B cell (primary cell): ENCODE measurements around the gene SCARB2. TPM values are rescaled to one million over a fixed set of nuclear protein-coding genes. Genes with fewer than 3 reads are reported as not detected.

Source experiments
- ATAC-seq: fragments of 200-7000 bp; cut with Tn5 transposase; one replicate; pipeline ENCODE4 v1.10.0; 2021; ENCODE audit warnings: low read depth, mild to moderate bottlenecking, moderate number of reproducible peaks, moderate library complexity
- CTCF ChIA-PET: fragments of 350-600 bp; sonication (Branson Sonifier 250); formaldehyde crosslinking; loops from one replicate; lab custom pipeline; 2021; ENCODE audit warnings: antibody characterized with exemption, inconsistent platforms; lab: Charles Lee
- POLR2A ChIA-PET: fragments of 350-600 bp; sonication (Branson Sonifier 250); formaldehyde crosslinking; loops from one replicate; lab custom pipeline; 2021; ENCODE audit warnings: antibody characterized with exemption; lab: Charles Lee
- DNase-seq: peaks from one replicate; pipeline ENCODE4 v3.0.0; 2013
- H2AFZ ChIP-seq: 2 replicates; pipeline ENCODE4 v1.6.1; 2012; ENCODE audit warnings: mild to moderate bottlenecking, low read depth, low read length; ENCODE audit not compliant: insufficient read depth, poor library complexity, severe bottlenecking
- H3K27ac ChIP-seq, 2 donors: 1 replicate in 1 of 2; 2 replicates in 1 of 2; pipeline ENCODE4 v1.5.1; 2012 to 2013; ENCODE audit warnings: low read length in 2 of 2, mild to moderate bottlenecking in 2 of 2, moderate library complexity in 1 of 2
- H3K27me3 ChIP-seq, 4 experiments: fragments of 200-600 bp in 1 of 4; sonication (generic) in 1 of 4; replicated peaks in 1 of 4; 1 replicate in 2 of 4; 2 replicates in 2 of 4; pipeline versions ENCODE4 v1.6.1 to v1.7.0; 2013 to 2016; ENCODE audit warnings: low read length in 3 of 4, mild to moderate bottlenecking in 2 of 4, mixed read lengths in 1 of 4, moderate library complexity in 1 of 4; ENCODE audit not compliant: insufficient read depth in 4 of 4, control insufficient read depth in 3 of 4; ENCODE audit errors: control extremely low read depth in 1 of 4
- H3K36me3 ChIP-seq, 2 experiments: replicated peaks in 1 of 2; 1 replicate in 1 of 2; 2 replicates in 1 of 2; pipeline versions ENCODE4 v1.6.1 to v1.7.1; 2013; ENCODE audit warnings: low read length in 1 of 2; ENCODE audit not compliant: insufficient read depth in 2 of 2, control insufficient read depth in 1 of 2; ENCODE audit errors: control extremely low read depth in 1 of 2, extremely low read depth in 1 of 2
- H3K4me1 ChIP-seq, 2 donors: fragments of 200-600 bp in 1 of 2; sonication (generic) in 1 of 2; 1 replicate in 1 of 2; 2 replicates in 1 of 2; pipeline versions ENCODE4 v1.5.1 to v1.6.1; 2013 to 2017; ENCODE audit warnings: low read length in 2 of 2; ENCODE audit not compliant: control insufficient read depth in 2 of 2, insufficient read depth in 2 of 2
- H3K4me2 ChIP-seq: replicated peaks from 2 replicates; pipeline ENCODE3; 2012; ENCODE audit warnings: mild to moderate bottlenecking, low read depth, low read length; ENCODE audit not compliant: poor library complexity, severe bottlenecking
- H3K4me3 ChIP-seq, 5 experiments: fragments of 200-600 bp in 1 of 5; sonication (generic) in 1 of 5; 1 replicate in 3 of 5; 2 replicates in 2 of 5; pipeline versions ENCODE4 v1.5.1 to v1.7.0; 2011 to 2016; ENCODE audit warnings: low read length in 4 of 5, mild to moderate bottlenecking in 4 of 5, low read depth in 2 of 5, control low read depth in 1 of 5, moderate library complexity in 1 of 5; ENCODE audit not compliant: insufficient read depth in 1 of 5; ENCODE audit errors: control extremely low read depth in 1 of 5, extremely low read depth in 1 of 5
- H3K79me2 ChIP-seq: fragments of 200-600 bp; sonication (generic); one replicate; pipeline ENCODE4 v1.6.0; 2016; ENCODE audit warnings: low read length; ENCODE audit not compliant: control insufficient read depth, insufficient read depth
- H3K9ac ChIP-seq: fragments of 200-600 bp; sonication (generic); 2 replicates; pipeline ENCODE4 v1.6.1; 2017; ENCODE audit warnings: mild to moderate bottlenecking, low read length, moderate library complexity
- H3K9me3 ChIP-seq, 3 donors: one replicate each; pipeline versions ENCODE4 v1.6.1 to v1.7.1; 2013; ENCODE audit warnings: low read length in 2 of 3; ENCODE audit not compliant: control insufficient read depth in 2 of 3, insufficient read depth in 1 of 3; ENCODE audit errors: control extremely low read depth in 1 of 3
- H4K20me1 ChIP-seq: 2 replicates; pipeline ENCODE4 v1.6.0; 2012; ENCODE audit warnings: mild to moderate bottlenecking, low read length; ENCODE audit not compliant: insufficient read depth, control insufficient read depth, poor library complexity, severe bottlenecking
- H3K27ac Mint-ChIP-seq: one replicate; pipeline ENCODE4 v1.8.0; 2021; ENCODE audit warnings: mixed read lengths
- H3K27me3 Mint-ChIP-seq: one replicate; pipeline ENCODE4 v1.8.0; 2021; ENCODE audit warnings: mixed read lengths
- H3K4me1 Mint-ChIP-seq: one replicate; pipeline ENCODE4 v1.8.0; 2021; ENCODE audit warnings: mixed read lengths
- H3K4me3 Mint-ChIP-seq: one replicate; pipeline ENCODE4 v1.8.0; 2021; ENCODE audit warnings: mixed read lengths
- H3K9me3 Mint-ChIP-seq: one replicate; pipeline ENCODE4 v1.8.0; 2022; ENCODE audit warnings: mixed read lengths; ENCODE audit not compliant: insufficient read depth
- EZH2 ChIP-seq: IDR thresholded peaks from 2 replicates; pipeline ENCODE4 v1.6.1; 2012; ENCODE audit warnings: borderline replicate concordance, low read depth, mild to moderate bottlenecking, moderate library complexity, low read length; ENCODE audit not compliant: insufficient read depth, poor library complexity, severe bottlenecking
- WGBS: methylation state at CpG from one replicate; pipeline ENCODE4 v1.1.5; 2013; ENCODE audit warnings: missing lambda C conversion rate; ENCODE audit not compliant: insufficient coverage; 5-methylcytosine and 5-hydroxymethylcytosine counted together
- intact Hi-C: fragments of 100-400 bp; cut with micrococcal nuclease; formaldehyde crosslinking; loops from one replicate; pipeline ENCODE4 v1.10.0; 2022
- polyA plus RNA-seq: library from polyadenylated mRNA; depleted of rRNA; stranded (reverse); fragments of >200 nt; gene quantifications from 2 replicates; pipeline ENCODE4 v1.2.3, GENCODE V29; 2012
- total RNA-seq, 2 donors: library from RNA; stranded (reverse); fragments of 120-200 nt in 1 of 2; gene quantifications; 1 replicate in 1 of 2; 2 replicates in 1 of 2; pipeline versions ENCODE4 v1.2.3 to v1.2.4, GENCODE V29; 2013 to 2022
- TF ChIP-seq, protein P1 (sequence below): fragments of 200-600 bp; IDR thresholded peaks from one replicate; pipeline ENCODE4 v1.8.0; 2022; ENCODE audit warnings: antibody characterized with exemption, mild to moderate bottlenecking

SCARB2 gene
- total and polyA plus RNA-seq, 2 donors (not counting 1 experiment from before 2014, with no cell fraction given) = 7.8 to 30.3 TPM

DNA sequence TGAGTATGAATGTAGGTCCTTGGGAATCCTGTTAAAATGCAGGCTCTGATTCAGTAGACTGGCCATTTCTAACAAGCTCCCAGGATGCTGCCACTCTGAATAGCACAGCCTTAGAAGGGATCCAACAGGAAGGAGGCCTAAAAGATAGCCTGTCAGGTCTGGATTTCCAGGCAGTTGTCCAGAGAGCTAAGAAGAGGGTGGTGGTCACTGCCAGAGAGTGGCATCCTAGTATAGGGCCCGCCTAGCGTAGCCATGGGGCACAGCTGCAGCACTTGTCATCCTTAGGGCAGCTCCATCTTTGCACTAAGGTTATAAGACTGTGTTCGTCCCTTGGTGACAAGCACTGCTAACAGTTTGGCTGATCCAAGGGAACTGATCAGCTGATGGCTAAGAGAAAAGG, 44.9 kb downstream of the SCARB2 start:
- DNase-seq (no peak), ATAC-seq (no peak)
- H3K9me3 Mint-ChIP-seq = no peaks in the 10 kb centered on the region
- H3K27me3 ChIP-seq = no peaks in the 10 kb centered on the region
- H3K27me3 Mint-ChIP-seq = no peaks in the 10 kb centered on the region
- H3K27ac Mint-ChIP-seq = no peak overlapping the region
- no peak for TF ChIP-seq EZH2
- TF ChIP-seq, protein P1, sequence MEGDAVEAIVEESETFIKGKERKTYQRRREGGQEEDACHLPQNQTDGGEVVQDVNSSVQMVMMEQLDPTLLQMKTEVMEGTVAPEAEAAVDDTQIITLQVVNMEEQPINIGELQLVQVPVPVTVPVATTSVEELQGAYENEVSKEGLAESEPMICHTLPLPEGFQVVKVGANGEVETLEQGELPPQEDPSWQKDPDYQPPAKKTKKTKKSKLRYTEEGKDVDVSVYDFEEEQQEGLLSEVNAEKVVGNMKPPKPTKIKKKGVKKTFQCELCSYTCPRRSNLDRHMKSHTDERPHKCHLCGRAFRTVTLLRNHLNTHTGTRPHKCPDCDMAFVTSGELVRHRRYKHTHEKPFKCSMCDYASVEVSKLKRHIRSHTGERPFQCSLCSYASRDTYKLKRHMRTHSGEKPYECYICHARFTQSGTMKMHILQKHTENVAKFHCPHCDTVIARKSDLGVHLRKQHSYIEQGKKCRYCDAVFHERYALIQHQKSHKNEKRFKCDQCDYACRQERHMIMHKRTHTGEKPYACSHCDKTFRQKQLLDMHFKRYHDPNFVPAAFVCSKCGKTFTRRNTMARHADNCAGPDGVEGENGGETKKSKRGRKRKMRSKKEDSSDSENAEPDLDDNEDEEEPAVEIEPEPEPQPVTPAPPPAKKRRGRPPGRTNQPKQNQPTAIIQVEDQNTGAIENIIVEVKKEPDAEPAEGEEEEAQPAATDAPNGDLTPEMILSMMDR = no peak
- H3K9ac ChIP-seq = no peak overlapping the region
- intact Hi-C loops = no loop called here
- H3K4me2 ChIP-seq = no peak overlapping the region
- H3K4me3 ChIP-seq = no peak overlapping the region
- no peaks in the 10 kb centered on the region for H3K4me1 ChIP-seq
- H2AFZ ChIP-seq = no peak overlapping the region
- 96% methylated on average over 3 of the region's 3 CpGs for WGBS
- H3K4me3 Mint-ChIP-seq = no peak overlapping the region
- no peaks in the 10 kb centered on the region for H3K9me3 ChIP-seq
- no peaks in the 10 kb centered on the region for H3K4me1 Mint-ChIP-seq
- no peaks in the 10 kb centered on the region for H3K79me2 ChIP-seq
- H3K27ac ChIP-seq = no peak overlapping the region
- POLR2A ChIA-PET = no interaction called here
- no peaks in the 10 kb centered on the region for H4K20me1 ChIP-seq
- CTCF ChIA-PET = interaction anchor here (0.7 to 3.2 kb wide), 3 partner anchors 9 to 577 kb away, joined by 3 to 9 read pairs (median 3); no protein-coding TSS in a partner anchor
- peaks cover 0 to 35% of the 10 kb centered on the region in 2 experiments for H3K36me3 ChIP-seq

- TF ChIP-seq EZH2 = no peak
- TF ChIP-seq, protein P1 = no peak
- POLR2A ChIA-PET = no interaction called here
- H3K4me3 Mint-ChIP-seq = no peak overlapping the region
- Histone ChIP-seq H3K9ac (no peak overlapping the region), H3K36me3 (peaks cover 0 to 46% of the 10 kb centered on the region in 2 experiments), H3K4me1 (no peaks in the 10 kb centered on the region), H3K27me3 (no peaks in the 10 kb centered on the region), H3K79me2 (no peaks in the 10 kb centered on the region), H3K4me3 (no peak overlapping the region), H3K9me3 (no peaks in the 10 kb centered on the region), H3K27ac (no peak overlapping the region), H3K4me2 (no peak overlapping the region), H2AFZ (no peak overlapping the region), H4K20me1 (no peaks in the 10 kb centered on the region)
- CTCF ChIA-PET = no interaction called here
- no peak for DNase-seq
- 94% methylated on average over 3 of the region's 3 CpGs for WGBS
- intact Hi-C loops = no loop called here
- no peak overlapping the region for H3K27ac Mint-ChIP-seq
- H3K9me3 Mint-ChIP-seq = no peaks in the 10 kb centered on the region
- ATAC-seq = no peak
- H3K27me3 Mint-ChIP-seq = no peaks in the 10 kb centered on the region
- H3K4me1 Mint-ChIP-seq = no peaks in the 10 kb centered on the region
Measured at GRCh38 chr4:76166480-76166879, 47.1 kb downstream of the SCARB2 start.
